Keratinocyte (primary cell): ENCODE data around the gene HBD. TPM values are rescaled to one million over a fixed set of nuclear protein-coding genes. Genes with fewer than 3 reads are reported as not detected.
"Not testable (repeated sequence)": the region's sequence is repeated elsewhere in the genome, so short reads cannot be mapped to it uniquely, and the experiment has no call there.

Source experiments
- DNase-seq: peaks from one replicate; pipeline ENCODE4 v3.0.0-alpha.2; 2011; ENCODE audit warnings: low read depth, missing footprints, low spot score
- FAIRE-seq: peaks from 2 replicates; lab custom pipeline; 2011; peaks lifted over from hg19 to GRCh38; lab: Jason Lieb, UNC
- H2AFZ ChIP-seq: 2 replicates; pipeline ENCODE4 v1.6.0; 2012; ENCODE audit warnings: low read length, control low read depth, inconsistent platforms; ENCODE audit not compliant: control insufficient read depth
- H3K27ac ChIP-seq: 2 replicates; pipeline ENCODE4 v1.5.1; 2011; ENCODE audit warnings: low read length; ENCODE audit not compliant: control insufficient read depth, insufficient read depth
- H3K27me3 ChIP-seq: 3 replicates; pipeline ENCODE4 v1.6.0; 2011; ENCODE audit warnings: low read length; ENCODE audit not compliant: control insufficient read depth, insufficient read depth; ENCODE audit errors: extremely low read depth
- H3K36me3 ChIP-seq, 2 experiments: 2 replicates in 1 of 2; 3 replicates in 1 of 2; pipeline ENCODE4 v1.5.1; 2011; ENCODE audit warnings: low read length in 2 of 2, mild to moderate bottlenecking in 1 of 2; ENCODE audit not compliant: control insufficient read depth in 2 of 2, insufficient read depth in 2 of 2; ENCODE audit errors: extremely low read depth in 1 of 2
- H3K4me1 ChIP-seq: 3 replicates; pipeline ENCODE4 v1.5.1; 2011; ENCODE audit warnings: low read length; ENCODE audit not compliant: control insufficient read depth, insufficient read depth; ENCODE audit errors: extremely low read depth
- H3K4me2 ChIP-seq: 3 replicates; pipeline ENCODE4 v1.6.0; 2011; ENCODE audit warnings: low read depth, low read length; ENCODE audit not compliant: control insufficient read depth, insufficient read depth; ENCODE audit errors: extremely low read depth
- H3K4me3 ChIP-seq, 3 experiments: fragments of 200-600 bp in 1 of 3; sonication (generic) in 1 of 3; 2 replicates in 2 of 3; 3 replicates in 1 of 3; pipeline ENCODE4 v1.5.1; 2011 to 2016; ENCODE audit warnings: low read length in 3 of 3, mild to moderate bottlenecking in 3 of 3, control low read depth in 2 of 3, inconsistent platforms in 1 of 3, low read depth in 1 of 3, mixed read lengths in 1 of 3, mixed run types in 1 of 3, moderate library complexity in 1 of 3; ENCODE audit not compliant: control insufficient read depth in 2 of 3, insufficient read depth in 2 of 3; ENCODE audit errors: extremely low read depth in 1 of 3
- H3K79me2 ChIP-seq: 2 replicates; pipeline ENCODE4 v1.6.0; 2012; ENCODE audit warnings: low read length; ENCODE audit not compliant: control insufficient read depth, insufficient read depth
- H3K9ac ChIP-seq: 3 replicates; pipeline ENCODE4 v1.6.0; 2011; ENCODE audit warnings: low read length; ENCODE audit not compliant: control insufficient read depth, insufficient read depth; ENCODE audit errors: extremely low read depth
- H3K9me1 ChIP-seq: 3 replicates; pipeline ENCODE4 v1.6.0; 2011; ENCODE audit warnings: low read length; ENCODE audit not compliant: control insufficient read depth, insufficient read depth; ENCODE audit errors: extremely low read depth
- H3K9me3 ChIP-seq: 2 replicates; pipeline ENCODE4 v1.5.1; 2012; ENCODE audit warnings: low read depth, low read length; ENCODE audit not compliant: control insufficient read depth
- H4K20me1 ChIP-seq: 3 replicates; pipeline ENCODE4 v1.6.0; 2011; ENCODE audit warnings: low read length; ENCODE audit not compliant: control insufficient read depth, insufficient read depth; ENCODE audit errors: extremely low read depth
- CTCF ChIP-seq, 3 experiments: IDR thresholded peaks in 1 of 3; conservative IDR thresholded peaks in 1 of 3; optimal IDR thresholded peaks in 1 of 3; 2 replicates in 2 of 3; 3 replicates in 1 of 3; pipeline versions ENCODE3 to v1.5.1; 2011; ENCODE audit warnings: low read length in 3 of 3, mild to moderate bottlenecking in 3 of 3, moderate library complexity in 2 of 3, control low read depth in 1 of 3, inconsistent platforms in 1 of 3; ENCODE audit not compliant: insufficient read depth in 2 of 3; ENCODE audit errors: extremely low read depth in 1 of 3
- EZH2 ChIP-seq: IDR thresholded peaks from one replicate; pipeline ENCODE4 v1.6.1; 2012; ENCODE audit warnings: inconsistent platforms, mild to moderate bottlenecking, low read length, moderate library complexity
- dilution Hi-C: fragments of 300-500 bp; cut with MboI; formaldehyde crosslinking; loops from one replicate; pipeline ENCODE4 v1.7.0; 2020; ENCODE audit warnings: low sequenced_read_pairs; ENCODE audit not compliant: extremely low pct_ligation_motif_present
- polyA plus RNA-seq, 5 experiments: library from polyadenylated mRNA; depleted of rRNA in 3 of 5; stranded (reverse) in 3 of 5; stranded (forward) in 1 of 5; unstranded in 1 of 5; fragments of >200 nt; gene quantifications; 1 replicate in 1 of 5; 2 replicates in 3 of 5; 3 replicates in 1 of 5; pipeline versions ENCODE4 v1.2.1 to v1.2.3, GENCODE V29; 2011 to 2012; ENCODE audit warnings: missing spikeins in 2 of 5, low read depth in 1 of 5, low replicate concordance in 1 of 5

HBD gene
- polyA plus RNA-seq, 1 donor (not counting 4 experiments of a cell fraction or from before 2014, with no cell fraction given) = not detected

- Histone ChIP-seq H3K9ac (no peak overlapping the region), H3K27me3 (no peaks in the 10 kb centered on the region), H3K9me3 (no peaks in the 10 kb centered on the region), H3K27ac (no peak overlapping the region), H2AFZ (no peak overlapping the region), H3K4me3 (no peak overlapping the region), H3K79me2 (no peaks in the 10 kb centered on the region), H3K9me1 (no peaks in the 10 kb centered on the region), H3K4me2 (no peak overlapping the region), H3K36me3 (no peaks in the 10 kb centered on the region), H3K4me1 (no peaks in the 10 kb centered on the region), H4K20me1 (no peaks in the 10 kb centered on the region)
- FAIRE-seq (no peak), DNase-seq (no peak)
- TF ChIP-seq EZH2 (no peak), CTCF (optimal IDR thresholded peaks at IDR 0.05 in 1 of 3, IDR thresholded peaks at IDR 0.05 in 1 of 3, conservative IDR thresholded peaks at IDR 0.05 in 1 of 3; ENCODE audit: extremely low read depth in 1 of 3, insufficient read depth in 2 of 3, low read length in 3 of 3) (no peak)
- dilution Hi-C loops = no loop called here
These were observed 16.4 kb upstream of the HBD start for GRCh38 chr11:5250543-5251204.

DNA sequence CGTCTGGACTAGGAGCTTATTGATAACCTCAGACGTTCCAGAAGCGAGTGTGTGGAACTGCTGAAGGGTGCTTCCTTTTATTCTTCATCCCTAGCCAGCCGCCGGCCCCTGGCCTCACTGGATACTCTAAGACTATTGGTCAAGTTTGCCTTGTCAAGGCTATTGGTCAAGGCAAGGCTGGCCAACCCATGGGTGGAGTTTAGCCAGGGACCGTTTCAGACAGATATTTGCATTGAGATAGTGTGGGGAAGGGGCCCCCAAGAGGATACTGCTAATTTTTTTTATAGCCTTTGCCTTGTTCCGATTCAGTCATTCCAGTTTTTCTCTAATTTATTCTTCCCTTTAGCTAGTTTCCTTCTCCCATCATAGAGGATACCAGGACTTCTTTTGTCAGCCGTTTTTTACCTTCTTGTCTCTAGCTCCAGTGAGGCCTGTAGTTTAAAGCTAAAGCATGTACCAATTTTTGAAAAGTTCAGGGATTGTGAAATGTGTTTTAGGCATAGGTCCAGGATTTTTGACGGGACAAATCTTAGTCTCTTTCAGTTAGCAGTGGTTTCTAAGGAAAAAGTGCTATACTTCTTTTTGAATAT lies 15.6 kb upstream of the HBD start, which contains the start of gene HBG1:
TSS of gene HBG1 (minus strand) at position 51 of the 590 bp plus-strand sequence. CDS start 53 bp downstream, outside the sequence.
- H3K36me3 ChIP-seq, H3K4me1 ChIP-seq, H4K20me1 ChIP-seq, H3K4me3 ChIP-seq, H3K9ac ChIP-seq, H3K79me2 ChIP-seq, dilution Hi-C loops, H3K9me3 ChIP-seq, H3K27me3 ChIP-seq, H3K4me2 ChIP-seq, H2AFZ ChIP-seq, H3K27ac ChIP-seq, DNase-seq, H3K9me1 ChIP-seq, FAIRE-seq: not testable (repeated sequence)

GRCh38 chr11:5248498-5248897 lies 14.2 kb upstream of the HBD start:
- H3K27me3 ChIP-seq, H3K9ac ChIP-seq, dilution Hi-C loops, H3K9me1 ChIP-seq, H4K20me1 ChIP-seq, H3K4me1 ChIP-seq, DNase-seq, H3K36me3 ChIP-seq, FAIRE-seq, H3K9me3 ChIP-seq, H3K4me3 ChIP-seq, H3K79me2 ChIP-seq, H3K27ac ChIP-seq, H2AFZ ChIP-seq, H3K4me2 ChIP-seq: not testable (repeated sequence)
